ENCODE measurements around the gene CFAP54.

GRCh38 chr12:96729886-96730285 is 240.5 kb downstream of the CFAP54 start:
- TF ChIP-seq, protein P1, sequence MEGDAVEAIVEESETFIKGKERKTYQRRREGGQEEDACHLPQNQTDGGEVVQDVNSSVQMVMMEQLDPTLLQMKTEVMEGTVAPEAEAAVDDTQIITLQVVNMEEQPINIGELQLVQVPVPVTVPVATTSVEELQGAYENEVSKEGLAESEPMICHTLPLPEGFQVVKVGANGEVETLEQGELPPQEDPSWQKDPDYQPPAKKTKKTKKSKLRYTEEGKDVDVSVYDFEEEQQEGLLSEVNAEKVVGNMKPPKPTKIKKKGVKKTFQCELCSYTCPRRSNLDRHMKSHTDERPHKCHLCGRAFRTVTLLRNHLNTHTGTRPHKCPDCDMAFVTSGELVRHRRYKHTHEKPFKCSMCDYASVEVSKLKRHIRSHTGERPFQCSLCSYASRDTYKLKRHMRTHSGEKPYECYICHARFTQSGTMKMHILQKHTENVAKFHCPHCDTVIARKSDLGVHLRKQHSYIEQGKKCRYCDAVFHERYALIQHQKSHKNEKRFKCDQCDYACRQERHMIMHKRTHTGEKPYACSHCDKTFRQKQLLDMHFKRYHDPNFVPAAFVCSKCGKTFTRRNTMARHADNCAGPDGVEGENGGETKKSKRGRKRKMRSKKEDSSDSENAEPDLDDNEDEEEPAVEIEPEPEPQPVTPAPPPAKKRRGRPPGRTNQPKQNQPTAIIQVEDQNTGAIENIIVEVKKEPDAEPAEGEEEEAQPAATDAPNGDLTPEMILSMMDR (IDR thresholded peaks at IDR 0.05): no peak
- TF ChIP-seq POLR2A (IDR thresholded peaks at IDR 0.05) (no peak), EP300 (IDR thresholded peaks at IDR 0.05) (no peak), POLR2AphosphoS5 (IDR thresholded peaks at IDR 0.05) (no peak)
